Trophoblast cell (in vitro differentiated cells and primary cell): Measurements from ENCODE around the gene CDK7.
"Not testable (repeated sequence)": the region's sequence is repeated elsewhere in the genome, so short reads cannot be mapped to it uniquely, and the experiment has no call there.

Experiments
- DNase-seq, 2 donors: peaks; one replicate each; pipeline ENCODE4 v3.0.0-alpha.2; 2016
- H2AFZ ChIP-seq: 2 replicates; pipeline ENCODE4 v1.6.1; 2013; ENCODE audit warnings: low read length, moderate library complexity, mild to moderate bottlenecking; ENCODE audit not compliant: insufficient read depth, poor library complexity
- H2AK5ac ChIP-seq: 2 replicates; pipeline ENCODE4 v1.6.1; 2013; ENCODE audit warnings: mild to moderate bottlenecking, low read length
- H2BK120ac ChIP-seq: 2 replicates; pipeline ENCODE4 v1.6.1; 2013; ENCODE audit warnings: low read length, mild to moderate bottlenecking, moderate library complexity; ENCODE audit not compliant: insufficient read depth, poor library complexity
- H2BK12ac ChIP-seq: 2 replicates; pipeline ENCODE4 v1.6.1; 2013; ENCODE audit warnings: mild to moderate bottlenecking, low read length, moderate library complexity
- H2BK5ac ChIP-seq: 2 replicates; pipeline ENCODE4 v1.6.1; 2013; ENCODE audit warnings: low read length, low read depth, moderate library complexity, mild to moderate bottlenecking; ENCODE audit not compliant: poor library complexity
- H3K14ac ChIP-seq: 2 replicates; pipeline ENCODE4 v1.6.1; 2013; ENCODE audit warnings: mild to moderate bottlenecking, low read length
- H3K18ac ChIP-seq: 2 replicates; pipeline ENCODE4 v1.6.1; 2013; ENCODE audit warnings: mild to moderate bottlenecking, low read length
- H3K23ac ChIP-seq: 2 replicates; pipeline ENCODE4 v1.6.1; 2013; ENCODE audit warnings: low read length
- H3K27ac ChIP-seq: 2 replicates; pipeline ENCODE4 v1.5.1; 2013; ENCODE audit warnings: low read depth, mild to moderate bottlenecking, inconsistent platforms, low read length, moderate library complexity
- H3K27me3 ChIP-seq: 2 replicates; pipeline ENCODE4 v1.6.1; 2013; ENCODE audit warnings: inconsistent platforms, mild to moderate bottlenecking, low read length, moderate library complexity; ENCODE audit not compliant: insufficient read depth
- H3K36me3 ChIP-seq, 2 experiments: 1 replicate in 1 of 2; 2 replicates in 1 of 2; pipeline ENCODE4 v1.6.1; 2013; ENCODE audit warnings: low read length in 2 of 2, mild to moderate bottlenecking in 2 of 2, moderate library complexity in 1 of 2; ENCODE audit not compliant: insufficient read depth in 2 of 2, control insufficient read depth in 1 of 2
- H3K4ac ChIP-seq: 2 replicates; pipeline ENCODE4 v1.6.1; 2013; ENCODE audit warnings: low read depth, mild to moderate bottlenecking, low read length, moderate library complexity
- H3K4me1 ChIP-seq, 2 experiments: 1 replicate in 1 of 2; 2 replicates in 1 of 2; pipeline ENCODE4 v1.6.1; 2013; ENCODE audit warnings: low read length in 2 of 2, mild to moderate bottlenecking in 2 of 2, moderate library complexity in 1 of 2; ENCODE audit not compliant: insufficient read depth in 2 of 2, control insufficient read depth in 1 of 2
- H3K4me2 ChIP-seq: 2 replicates; pipeline ENCODE4 v1.6.1; 2013; ENCODE audit warnings: inconsistent platforms, mild to moderate bottlenecking, low read length, moderate library complexity
- H3K4me3 ChIP-seq: 2 replicates; pipeline ENCODE4 v1.5.1; 2013; ENCODE audit warnings: mild to moderate bottlenecking, low read depth, low read length, inconsistent platforms
- H3K79me1 ChIP-seq: one replicate; pipeline ENCODE4 v1.6.1; 2013; ENCODE audit warnings: low read length
- H3K79me2 ChIP-seq: 2 replicates; pipeline ENCODE4 v1.6.1; 2013; ENCODE audit warnings: low read length, mild to moderate bottlenecking; ENCODE audit not compliant: control insufficient read depth, insufficient read depth, poor library complexity
- H3K9ac ChIP-seq: 2 replicates; pipeline ENCODE4 v1.6.1; 2013; ENCODE audit warnings: mild to moderate bottlenecking, low read length
- H3K9me3 ChIP-seq: 2 replicates; pipeline ENCODE4 v1.6.1; 2013; ENCODE audit warnings: low read depth, mild to moderate bottlenecking, control low read depth, inconsistent platforms, low read length; ENCODE audit not compliant: insufficient read depth
- H4K12ac ChIP-seq: 2 replicates; pipeline ENCODE4 v1.6.1; 2013; ENCODE audit warnings: low read depth, mild to moderate bottlenecking, low read length, moderate library complexity
- H4K8ac ChIP-seq: 2 replicates; pipeline ENCODE4 v1.6.1; 2013; ENCODE audit warnings: low read depth, mild to moderate bottlenecking, low read length, moderate library complexity
- H4K91ac ChIP-seq: one replicate; pipeline ENCODE4 v1.6.1; 2013; ENCODE audit warnings: low read depth, mild to moderate bottlenecking, low read length, moderate library complexity
- WGBS: extraction: QIAGEN DNeasy Blood & Tissue Kit; methylation state at CpG from one replicate; pipeline ENCODE4 v1.1.7; 2013; ENCODE audit warnings: missing lambda C conversion rate; ENCODE audit not compliant: insufficient read length, insufficient coverage; ENCODE audit errors: extremely low coverage; 5-methylcytosine and 5-hydroxymethylcytosine counted together

Gene CDK7

GRCh38 chr5:69219939-69220338, 14.7 kb upstream of the CDK7 start:
- Histone ChIP-seq H3K27ac (no peak overlapping the region), H3K79me2 (peaks cover 3% of the 10 kb centered on the region), H3K14ac (no peak overlapping the region), H3K4me1 (no peaks in the 10 kb centered on the region), H3K4me2 (no peak overlapping the region), H3K4me3 (no peak overlapping the region), H4K8ac (no peak overlapping the region), H3K27me3 (no peaks in the 10 kb centered on the region), H2BK12ac (no peak overlapping the region), H3K4ac (no peak overlapping the region), H3K9me3 (no peaks in the 10 kb centered on the region), H3K18ac (no peak overlapping the region), H4K91ac (no peak overlapping the region), H2AK5ac (no peak overlapping the region), H2BK120ac (no peak overlapping the region), H4K12ac (no peak overlapping the region), H2AFZ (no peak overlapping the region), H2BK5ac (no peak overlapping the region), H3K36me3 (peaks cover 2 to 3% of the 10 kb centered on the region in 2 experiments), H3K79me1 (peaks cover 4% of the 10 kb centered on the region), H3K23ac (no peak overlapping the region), H3K9ac (no peak overlapping the region)
- no peak for DNase-seq

GRCh38 chr5:69220371-69220770, 14.3 kb upstream of the CDK7 start:
- not testable (repeated sequence) for H3K9me3 ChIP-seq, H3K4me1 ChIP-seq, H2BK120ac ChIP-seq, H2AK5ac ChIP-seq, H4K12ac ChIP-seq, DNase-seq, H3K79me2 ChIP-seq, H2BK12ac ChIP-seq, H4K91ac ChIP-seq, H3K27me3 ChIP-seq, H3K27ac ChIP-seq, H3K79me1 ChIP-seq, H3K36me3 ChIP-seq, H3K4ac ChIP-seq, H3K23ac ChIP-seq, H3K14ac ChIP-seq, H2AFZ ChIP-seq, H3K4me3 ChIP-seq, H3K4me2 ChIP-seq, H3K9ac ChIP-seq, H2BK5ac ChIP-seq, H3K18ac ChIP-seq, H4K8ac ChIP-seq
- WGBS, result no CpG with 5 or more reads among the region's 18 CpGs

GRCh38 chr5:69220833-69221232, 13.9 kb upstream of the CDK7 start:
- not testable (repeated sequence) for H4K91ac ChIP-seq, H2BK120ac ChIP-seq, H2AFZ ChIP-seq

GRCh38 chr5:69224520-69224919, 10.2 kb upstream of the CDK7 start:
- H3K4ac ChIP-seq, result no peak overlapping the region
- no peaks in the 10 kb centered on the region for H3K79me2 ChIP-seq
- H3K4me1 ChIP-seq, result no peaks in the 10 kb centered on the region
- no peak overlapping the region for H2BK120ac ChIP-seq
- no peak for DNase-seq
- H2BK12ac ChIP-seq, result no peak overlapping the region
- no peak overlapping the region for H4K12ac ChIP-seq
- H3K18ac ChIP-seq, result no peak overlapping the region
- no peak overlapping the region for H2BK5ac ChIP-seq
- H2AFZ ChIP-seq, result no peak overlapping the region
- WGBS, result no CpG with 5 or more reads among the region's 8 CpGs
- no peak overlapping the region for H2AK5ac ChIP-seq
- no peak overlapping the region for H4K8ac ChIP-seq
- no peak overlapping the region for H3K4me3 ChIP-seq
- no peaks in the 10 kb centered on the region for H3K9me3 ChIP-seq
- no peak overlapping the region for H4K91ac ChIP-seq
- no peak overlapping the region for H3K27ac ChIP-seq
- H3K36me3 ChIP-seq, result peaks cover 4 to 7% of the 10 kb centered on the region in 2 experiments
- no peak overlapping the region for H3K4me2 ChIP-seq
- H3K14ac ChIP-seq, result no peak overlapping the region
- no peak overlapping the region for H3K9ac ChIP-seq
- H3K27me3 ChIP-seq, result no peaks in the 10 kb centered on the region
- H3K23ac ChIP-seq, result no peak overlapping the region
- H3K79me1 ChIP-seq, result no peaks in the 10 kb centered on the region

More at GRCh38 chr5:69220833-69221232, 13.9 kb upstream of the CDK7 start:
- not testable (repeated sequence) for H3K4me3 ChIP-seq, H3K23ac ChIP-seq, H3K27ac ChIP-seq, H2AK5ac ChIP-seq, H2BK12ac ChIP-seq, H3K27me3 ChIP-seq, H3K79me2 ChIP-seq, H3K14ac ChIP-seq, H3K9ac ChIP-seq, H3K36me3 ChIP-seq, H3K9me3 ChIP-seq, H4K12ac ChIP-seq, H3K4me2 ChIP-seq, DNase-seq, H3K79me1 ChIP-seq, H3K4me1 ChIP-seq, H4K8ac ChIP-seq, H3K4ac ChIP-seq, H3K18ac ChIP-seq, H2BK5ac ChIP-seq
- no CpG with 5 or more reads among the region's 9 CpGs for whole genome bisulfite sequencing
